Thyroid gland (tissue), 4 donors: ENCODE data around the gene CARD11.

Source experiments
- POLR2A ChIP-seq, 2 donors: fragments of 450-650 bp; IDR thresholded peaks; one replicate each; pipeline ENCODE4 v1.6.1; 2017; ENCODE audit warnings: antibody characterized with exemption in 2 of 2, mild to moderate bottlenecking in 2 of 2, moderate library complexity in 1 of 2
- TF ChIP-seq, protein P1 (sequence below), 6 experiments: fragments of 200-600 bp in 3 of 6; fragments of 450-650 bp in 3 of 6; sonication (generic) in 3 of 6; IDR thresholded peaks; one replicate each; pipeline ENCODE4 v1.5.1; 2016 to 2019; ENCODE audit warnings: antibody characterized with exemption in 6 of 6, mild to moderate bottlenecking in 2 of 6, inconsistent platforms in 1 of 6, moderate library complexity in 1 of 6

DNA sequence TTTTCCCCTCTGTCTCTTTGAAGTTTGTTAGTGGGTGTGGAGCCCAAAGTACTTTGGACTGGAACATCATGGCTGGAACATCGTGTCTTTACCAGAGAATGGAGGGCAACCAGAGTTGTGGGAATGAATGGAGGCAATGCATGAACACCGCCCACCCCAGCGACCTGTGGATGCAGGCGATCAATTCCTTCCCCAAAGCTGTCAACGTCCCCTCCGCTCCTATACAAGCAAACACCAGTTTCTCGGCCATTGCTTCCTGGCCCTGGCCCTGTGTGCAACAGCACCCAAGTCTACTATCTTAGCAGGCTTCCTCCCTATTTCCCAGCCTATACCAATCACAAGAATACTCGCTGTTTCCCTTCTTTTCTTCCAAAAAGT is 62.6 kb downstream of the CARD11 start:
- TF ChIP-seq, protein P1, sequence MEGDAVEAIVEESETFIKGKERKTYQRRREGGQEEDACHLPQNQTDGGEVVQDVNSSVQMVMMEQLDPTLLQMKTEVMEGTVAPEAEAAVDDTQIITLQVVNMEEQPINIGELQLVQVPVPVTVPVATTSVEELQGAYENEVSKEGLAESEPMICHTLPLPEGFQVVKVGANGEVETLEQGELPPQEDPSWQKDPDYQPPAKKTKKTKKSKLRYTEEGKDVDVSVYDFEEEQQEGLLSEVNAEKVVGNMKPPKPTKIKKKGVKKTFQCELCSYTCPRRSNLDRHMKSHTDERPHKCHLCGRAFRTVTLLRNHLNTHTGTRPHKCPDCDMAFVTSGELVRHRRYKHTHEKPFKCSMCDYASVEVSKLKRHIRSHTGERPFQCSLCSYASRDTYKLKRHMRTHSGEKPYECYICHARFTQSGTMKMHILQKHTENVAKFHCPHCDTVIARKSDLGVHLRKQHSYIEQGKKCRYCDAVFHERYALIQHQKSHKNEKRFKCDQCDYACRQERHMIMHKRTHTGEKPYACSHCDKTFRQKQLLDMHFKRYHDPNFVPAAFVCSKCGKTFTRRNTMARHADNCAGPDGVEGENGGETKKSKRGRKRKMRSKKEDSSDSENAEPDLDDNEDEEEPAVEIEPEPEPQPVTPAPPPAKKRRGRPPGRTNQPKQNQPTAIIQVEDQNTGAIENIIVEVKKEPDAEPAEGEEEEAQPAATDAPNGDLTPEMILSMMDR (IDR thresholded peaks at IDR 0.05) = no peak
- no peak for TF ChIP-seq POLR2A (IDR thresholded peaks at IDR 0.05)
